ENCODE data around the gene SPRED1.

Gene SPRED1

GRCh38 chr15:38281031-38281430 is 28.4 kb downstream of the SPRED1 start:
- DNase-seq: no peak

GRCh38 chr15:38283010-38283409 is 30.4 kb downstream of the SPRED1 start:
- DNase-seq: no peak

GRCh38 chr15:38285456-38285855 is 32.8 kb downstream of the SPRED1 start:
- DNase-seq: no peak

GRCh38 chr15:38294126-38294525 is 41.5 kb downstream of the SPRED1 start:
- DNase-seq: no peak

GRCh38 chr15:38297623-38298388 is 45.2 kb downstream of the SPRED1 start:
- DNase-seq: no peak

GRCh38 chr15:38299216-38299615 is 46.6 kb downstream of the SPRED1 start:
- DNase-seq: no peak

GRCh38 chr15:38300395-38300794 is 47.8 kb downstream of the SPRED1 start:
- DNase-seq: no peak

- no peak for DNase-seq
These were observed 51.8 kb downstream of the SPRED1 start for GRCh38 chr15:38304481-38304880.

- DNase-seq: no peak
These were observed 54.6 kb downstream of the SPRED1 start for GRCh38 chr15:38307251-38307650.

GRCh38 chr15:38307861-38308641 is 55.4 kb downstream of the SPRED1 start:
- DNase-seq: no peak

- no peak for DNase-seq
These were observed 56.2 kb downstream of the SPRED1 start for GRCh38 chr15:38308797-38309196.

- DNase-seq: no peak
These were observed 59.6 kb downstream of the SPRED1 start for GRCh38 chr15:38312190-38312589.

GRCh38 chr15:38316311-38316710 is 63.7 kb downstream of the SPRED1 start:
- DNase-seq: no peak

GRCh38 chr15:38320181-38320580 is 67.5 kb downstream of the SPRED1 start:
- DNase-seq: no peak

- DNase-seq: no peak
These were observed 68.2 kb downstream of the SPRED1 start for GRCh38 chr15:38320866-38321265.

GRCh38 chr15:38323895-38324294 is 71.3 kb downstream of the SPRED1 start:
- DNase-seq: no peak

- DNase-seq: no peak
These were observed 72.5 kb downstream of the SPRED1 start for GRCh38 chr15:38324939-38325647.

- DNase-seq: no peak
These were observed 73.0 kb downstream of the SPRED1 start for GRCh38 chr15:38325648-38325990.

- DNase-seq: no peak
These were observed 80.1 kb downstream of the SPRED1 start for GRCh38 chr15:38332711-38333110.

- no peak for DNase-seq
These were observed 82.5 kb downstream of the SPRED1 start for GRCh38 chr15:38335116-38335515.

- DNase-seq: no peak
These were observed 91.7 kb downstream of the SPRED1 start for GRCh38 chr15:38344351-38344750.

- DNase-seq: no peak
These were observed 96.6 kb downstream of the SPRED1 start for GRCh38 chr15:38349251-38349650.
